Measurements from ENCODE around the gene PNMA6E. TPM values are rescaled to one million over a fixed set of nuclear protein-coding genes. Genes with fewer than 3 reads are reported as not detected.
"Not testable (repeated sequence)": the region's sequence is repeated elsewhere in the genome, so short reads cannot be mapped to it uniquely, and the experiment has no call there.

PNMA6E gene
- total and polyA plus RNA-seq, 8 donors, result not detected

DNA sequence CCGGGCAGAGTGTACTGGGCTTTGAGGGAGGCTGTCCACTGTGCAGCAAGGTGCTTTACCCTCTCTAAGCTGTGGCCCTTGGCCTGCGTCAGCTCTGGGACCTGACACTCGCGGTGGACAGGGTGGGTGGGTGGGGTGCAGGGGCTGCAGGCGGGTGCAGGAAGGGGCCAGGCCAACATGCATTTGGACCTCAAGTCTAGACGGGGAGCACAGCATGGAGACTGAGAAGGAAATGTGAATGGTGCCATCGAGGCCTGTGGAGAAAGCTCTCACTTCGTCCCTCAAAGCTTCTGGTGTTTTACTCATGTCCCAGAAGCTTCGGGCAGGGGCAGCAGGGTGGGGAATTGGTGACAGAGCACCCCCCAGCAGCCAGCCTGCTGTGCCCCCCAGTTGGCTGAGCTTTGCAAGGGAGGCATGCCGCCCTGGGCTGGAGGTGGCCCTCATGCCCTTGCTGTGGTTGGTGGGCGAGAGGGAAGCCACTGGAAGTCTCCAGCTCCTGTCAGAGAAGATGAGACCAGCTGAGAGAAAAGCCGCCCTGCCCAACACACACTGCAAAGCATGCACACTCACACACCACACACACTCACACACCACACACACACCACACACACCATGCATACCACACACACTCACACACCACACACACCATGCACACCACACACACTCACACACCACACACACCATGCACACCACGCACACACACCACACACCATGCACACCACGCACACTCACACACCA is 12.3 kb downstream of the PNMA6E start:
- intact Hi-C loops (cut with DNase I), result no loop called here
- H3K27me3 ChIP-seq, result no peaks in the 10 kb centered on the region
- TF ChIP-seq, protein P1, sequence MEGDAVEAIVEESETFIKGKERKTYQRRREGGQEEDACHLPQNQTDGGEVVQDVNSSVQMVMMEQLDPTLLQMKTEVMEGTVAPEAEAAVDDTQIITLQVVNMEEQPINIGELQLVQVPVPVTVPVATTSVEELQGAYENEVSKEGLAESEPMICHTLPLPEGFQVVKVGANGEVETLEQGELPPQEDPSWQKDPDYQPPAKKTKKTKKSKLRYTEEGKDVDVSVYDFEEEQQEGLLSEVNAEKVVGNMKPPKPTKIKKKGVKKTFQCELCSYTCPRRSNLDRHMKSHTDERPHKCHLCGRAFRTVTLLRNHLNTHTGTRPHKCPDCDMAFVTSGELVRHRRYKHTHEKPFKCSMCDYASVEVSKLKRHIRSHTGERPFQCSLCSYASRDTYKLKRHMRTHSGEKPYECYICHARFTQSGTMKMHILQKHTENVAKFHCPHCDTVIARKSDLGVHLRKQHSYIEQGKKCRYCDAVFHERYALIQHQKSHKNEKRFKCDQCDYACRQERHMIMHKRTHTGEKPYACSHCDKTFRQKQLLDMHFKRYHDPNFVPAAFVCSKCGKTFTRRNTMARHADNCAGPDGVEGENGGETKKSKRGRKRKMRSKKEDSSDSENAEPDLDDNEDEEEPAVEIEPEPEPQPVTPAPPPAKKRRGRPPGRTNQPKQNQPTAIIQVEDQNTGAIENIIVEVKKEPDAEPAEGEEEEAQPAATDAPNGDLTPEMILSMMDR (IDR thresholded peaks at IDR 0.05), result no peak
- H3K9me3 ChIP-seq, result no peaks in the 10 kb centered on the region
- no peaks in the 10 kb centered on the region for H3K4me1 ChIP-seq
- H3K27ac ChIP-seq, result no peak overlapping the region
- DNase-seq (no peak), ATAC-seq (no peak)
- H3K36me3 ChIP-seq, result no peaks in the 10 kb centered on the region
- H3K4me3 ChIP-seq, result no peak overlapping the region

- Histone ChIP-seq H3K27ac (no peak overlapping the region), H3K4me1 (no peaks in the 10 kb centered on the region), H3K9me3 (no peaks in the 10 kb centered on the region), H3K27me3 (no peaks in the 10 kb centered on the region), H3K4me3 (no peak overlapping the region), H3K36me3 (no peaks in the 10 kb centered on the region)
- ATAC-seq (no peak), DNase-seq (no peak)
- intact Hi-C loops (cut with DNase I), result no loop called here
- TF ChIP-seq, protein P1 (IDR thresholded peaks at IDR 0.05), result no peak
Observed at GRCh38 chrX:153387987-153388721, 13.0 kb downstream of the PNMA6E start.

- Histone ChIP-seq H3K27ac (no peak overlapping the region), H3K4me1 (no peaks in the 10 kb centered on the region), H3K36me3 (no peaks in the 10 kb centered on the region), H3K9me3 (no peaks in the 10 kb centered on the region), H3K4me3 (no peak overlapping the region), H3K27me3 (no peaks in the 10 kb centered on the region)
- ATAC-seq (no peak), DNase-seq (no peak)
- TF ChIP-seq, protein P1 (IDR thresholded peaks at IDR 0.05), result no peak
- intact Hi-C loops (cut with DNase I), result no loop called here
Observed at GRCh38 chrX:153387345-153387744, 13.8 kb downstream of the PNMA6E start.

DNA sequence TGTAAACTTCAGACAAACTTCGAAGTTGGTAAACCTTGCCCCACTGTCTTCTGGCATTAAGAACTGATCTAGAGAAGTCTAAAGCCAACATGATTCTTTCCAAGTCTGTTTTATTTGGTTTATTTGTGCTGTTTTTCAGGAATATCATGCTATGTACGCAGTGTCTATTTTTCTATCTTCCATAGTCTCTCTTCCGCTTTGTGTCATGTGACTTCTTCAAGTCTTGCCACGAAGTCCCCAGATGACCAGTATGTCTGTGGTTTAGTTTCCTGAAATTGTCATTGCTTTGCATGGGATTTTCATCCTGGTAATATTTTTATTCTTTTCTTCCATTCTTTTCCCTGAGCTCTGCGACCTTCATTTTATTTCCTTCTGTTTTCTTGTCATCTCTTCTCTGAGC is 15.1 kb downstream of the PNMA6E start:
- H3K27ac ChIP-seq, result no peak overlapping the region
- no peaks in the 10 kb centered on the region for H3K36me3 ChIP-seq
- no peaks in the 10 kb centered on the region for H3K9me3 ChIP-seq
- TF ChIP-seq, protein P1 (IDR thresholded peaks at IDR 0.05), result no peak
- intact Hi-C loops (cut with DNase I), result no loop called here
- no peaks in the 10 kb centered on the region for H3K4me1 ChIP-seq
- DNase-seq (no peak), ATAC-seq (no peak)
- no peak overlapping the region for H3K4me3 ChIP-seq
- no peaks in the 10 kb centered on the region for H3K27me3 ChIP-seq

- H3K27me3 ChIP-seq; H3K4me1 ChIP-seq; ATAC-seq; intact Hi-C loops (cut with DNase I); H3K9me3 ChIP-seq; H3K27ac ChIP-seq; H3K36me3 ChIP-seq; DNase-seq; H3K4me3 ChIP-seq: not testable (repeated sequence)
Observed at GRCh38 chrX:153384973-153385372, 16.2 kb downstream of the PNMA6E start.
